ENCODE measurements around the gene CFAP45.

The CFAP45 gene

DNA sequence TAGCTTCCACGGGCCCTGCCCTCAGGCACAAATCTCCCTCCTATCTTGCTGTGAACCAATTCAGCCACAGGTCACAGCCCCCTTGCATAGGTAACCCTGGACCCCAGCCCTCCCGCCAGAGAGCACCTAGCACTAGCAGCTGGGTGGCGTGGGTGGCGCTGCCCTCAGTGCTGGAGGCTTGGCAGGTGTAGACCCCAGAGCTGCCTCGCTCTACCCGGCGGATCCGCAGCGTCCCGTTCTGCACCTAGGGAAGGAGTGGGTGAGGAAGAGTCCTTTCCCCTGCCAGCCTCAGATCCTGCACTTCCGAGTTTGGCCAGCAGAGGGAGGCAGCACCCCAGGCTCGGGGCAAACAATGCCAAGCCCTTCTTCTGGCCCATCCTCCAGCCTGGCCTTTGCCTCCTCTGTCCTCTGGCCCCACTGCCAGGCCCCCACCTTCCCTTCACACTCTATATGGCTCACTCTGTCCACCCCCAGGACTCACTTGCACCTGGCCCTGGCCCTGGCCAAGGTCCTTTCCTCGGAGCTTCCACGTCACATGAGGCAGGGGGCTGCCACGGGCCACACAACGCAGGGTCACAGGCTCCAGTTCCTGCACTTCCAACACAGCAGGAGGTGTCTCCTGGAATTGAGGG is 36.4 kb upstream of the CFAP45 start:
- peak; percentile 90 to 91 for DNase-seq

DNA sequence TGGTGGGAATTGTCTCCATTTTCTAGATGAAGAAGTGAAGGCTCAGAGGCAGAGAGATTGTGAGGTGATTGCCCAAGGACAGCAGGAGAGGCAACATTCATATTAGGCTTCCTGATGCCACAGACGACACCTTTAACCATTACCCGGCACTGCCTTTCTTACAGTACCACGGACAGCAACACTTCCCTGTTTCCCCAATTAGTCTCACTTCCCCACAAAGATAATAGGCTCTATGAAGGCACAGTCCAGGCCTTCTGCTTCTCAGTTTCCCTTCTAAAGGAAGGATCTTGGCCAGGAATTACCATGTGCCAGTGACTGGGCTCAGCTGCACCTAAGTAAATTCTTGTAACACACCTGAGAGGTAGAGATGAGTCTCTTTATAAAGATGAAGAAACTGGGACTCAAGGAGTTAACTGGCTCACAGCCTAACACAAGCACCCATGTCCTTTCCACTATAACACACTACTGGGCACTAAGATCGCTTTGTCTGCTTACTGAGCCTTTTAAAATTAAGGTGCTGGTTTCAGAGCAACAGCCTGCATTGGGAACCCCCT is 35.8 kb upstream of the CFAP45 start:
- no peak for DNase-seq

DNA sequence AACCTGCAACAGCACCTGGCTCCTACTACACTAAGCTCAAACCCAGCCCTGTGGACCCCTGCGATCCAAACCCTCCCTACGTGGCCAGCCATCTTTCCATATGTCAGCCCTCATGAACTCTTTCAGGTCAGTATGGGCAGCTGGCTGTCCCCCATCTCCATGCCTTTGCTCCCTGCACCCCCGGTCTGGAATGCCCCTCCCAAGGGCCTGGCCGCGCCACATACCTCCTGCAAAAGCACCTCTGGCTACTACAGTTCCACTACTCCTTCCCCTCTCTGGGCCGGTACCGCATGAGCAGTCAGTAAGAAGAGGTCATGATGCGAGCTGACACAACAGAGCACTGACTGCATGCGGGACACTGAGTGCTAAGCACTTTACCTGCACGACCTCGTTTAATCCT is 35.3 kb upstream of the CFAP45 start:
- DNase-seq: no peak

DNA sequence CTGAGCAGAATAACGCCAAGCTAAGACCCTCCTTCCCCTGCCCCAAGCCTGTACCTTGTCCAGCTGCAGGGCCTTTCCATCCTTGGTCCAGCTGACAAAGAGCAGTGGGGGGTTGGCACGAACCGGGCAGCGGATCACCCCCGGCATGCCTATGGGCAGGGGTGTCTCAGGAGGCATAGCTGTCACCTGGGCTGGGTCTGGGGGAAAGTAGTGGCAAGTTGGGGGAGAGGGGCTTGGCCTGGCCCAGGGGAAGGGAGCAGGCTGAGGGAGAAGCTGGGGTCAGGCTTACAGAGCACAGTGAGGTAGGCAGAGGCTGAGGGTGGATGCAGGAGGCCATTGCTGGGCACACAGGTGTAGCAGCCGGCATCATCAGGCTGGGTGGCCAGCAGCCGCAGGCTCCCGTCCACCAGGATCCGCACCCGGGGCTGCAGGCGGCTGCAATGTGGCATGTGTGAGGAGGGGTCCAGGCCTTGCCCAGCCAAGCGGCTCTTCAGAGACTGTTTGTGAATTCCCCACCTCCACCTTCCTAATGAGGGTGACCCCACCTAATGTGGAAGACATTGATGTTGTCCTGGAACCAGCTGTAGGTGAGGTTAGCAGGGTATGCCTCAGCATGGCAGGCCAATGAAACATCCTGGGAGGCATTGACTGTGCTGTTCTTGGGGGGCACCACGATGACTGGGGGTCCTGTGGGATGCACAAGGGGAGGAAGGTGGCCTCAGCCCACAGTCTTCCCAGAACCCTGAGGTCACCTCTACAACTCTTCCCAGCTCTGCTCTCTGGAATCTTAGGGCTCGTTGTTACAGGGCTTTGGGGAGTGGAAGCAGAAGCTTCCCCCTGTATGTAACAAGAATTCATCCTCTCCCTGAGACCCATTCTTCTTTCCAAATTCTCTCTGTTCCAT is 34.4 kb upstream of the CFAP45 start:
- DNase-seq: no peak

DNA sequence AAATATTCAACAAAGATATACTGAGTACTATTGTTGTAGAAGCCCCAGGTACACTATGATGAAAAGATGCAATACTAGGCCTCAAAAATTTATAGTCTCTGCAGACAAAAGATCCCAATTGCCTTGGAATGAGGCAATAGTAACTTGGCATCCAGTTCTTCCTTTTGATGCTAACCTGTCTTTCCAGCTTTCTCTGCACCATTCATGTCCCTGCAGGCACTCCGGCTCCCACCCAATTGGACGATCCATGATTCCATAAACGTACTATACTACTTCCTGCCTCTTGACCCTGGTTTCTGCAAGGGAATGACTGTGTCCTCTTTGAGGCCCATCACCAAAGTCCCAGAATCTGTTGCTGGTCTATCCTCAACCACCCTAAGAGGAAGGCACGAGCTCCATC is 33.4 kb upstream of the CFAP45 start:
- DNase-seq: no peak

DNA sequence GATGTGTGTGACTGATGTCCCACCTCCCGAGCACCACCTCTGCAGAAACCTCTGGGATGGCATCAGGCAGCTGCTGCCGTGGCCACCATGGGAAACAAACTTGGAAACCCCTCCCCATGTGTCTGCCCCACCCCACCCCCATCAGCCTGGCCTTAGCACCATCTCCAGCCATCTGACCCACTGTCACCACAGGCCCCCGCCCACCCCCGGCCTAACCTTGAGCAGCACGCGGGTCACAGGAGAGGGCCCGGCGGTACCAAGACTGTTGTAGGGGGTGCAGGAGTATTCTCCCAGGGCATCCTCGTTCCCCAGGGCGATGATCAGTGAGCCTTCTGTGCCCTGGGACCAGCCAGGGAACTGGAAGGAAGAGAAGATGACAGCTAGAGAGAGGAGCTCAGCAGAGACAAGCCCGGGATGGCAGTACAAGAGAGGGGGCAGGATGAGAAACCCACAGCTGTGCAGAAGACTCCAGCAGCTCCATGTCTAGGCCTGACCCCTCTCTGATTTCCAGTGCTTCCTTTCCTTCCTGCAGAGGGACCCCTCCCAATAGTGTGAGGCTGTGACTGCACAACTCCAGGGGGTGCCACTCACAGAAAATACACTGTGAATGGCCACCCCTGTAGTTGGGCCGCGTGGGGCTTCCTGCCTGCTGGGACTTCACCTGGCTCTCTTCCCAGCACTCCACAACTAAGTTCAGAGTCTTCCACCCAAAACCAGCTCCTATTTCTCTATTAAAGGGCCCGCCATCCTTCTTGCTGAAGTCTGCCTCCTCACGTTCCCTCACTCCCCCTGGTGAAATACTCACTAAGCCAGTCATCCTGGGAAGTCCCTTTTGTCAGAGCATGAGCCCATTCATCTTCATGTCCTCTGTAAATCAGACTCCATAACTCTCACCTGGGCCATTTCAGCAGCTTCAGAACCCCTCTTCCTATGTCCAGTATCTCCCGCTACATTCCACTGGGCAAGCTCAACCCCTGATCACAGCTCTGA is 32.6 kb upstream of the CFAP45 start:
- DNase-seq: no peak

DNA sequence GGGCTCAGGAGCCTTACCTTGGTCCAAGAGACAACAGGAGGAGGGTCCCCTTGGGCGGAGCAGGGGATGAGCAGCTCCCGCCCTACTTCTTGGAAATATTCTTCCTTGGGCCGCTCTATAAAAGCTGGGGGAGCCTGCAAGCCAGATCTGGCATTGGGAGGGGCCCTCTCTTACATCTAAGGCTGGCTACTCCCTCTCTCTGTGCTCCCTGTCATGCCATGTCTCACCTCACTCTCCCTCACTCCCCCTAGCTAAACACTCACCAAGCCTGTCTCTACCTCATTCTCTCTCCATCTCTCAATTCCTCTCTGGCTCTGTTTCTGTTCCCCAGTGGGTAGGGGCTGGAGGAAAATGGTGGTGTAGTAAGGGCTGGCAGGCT is 31.8 kb upstream of the CFAP45 start:
- DNase-seq: no peak

DNA sequence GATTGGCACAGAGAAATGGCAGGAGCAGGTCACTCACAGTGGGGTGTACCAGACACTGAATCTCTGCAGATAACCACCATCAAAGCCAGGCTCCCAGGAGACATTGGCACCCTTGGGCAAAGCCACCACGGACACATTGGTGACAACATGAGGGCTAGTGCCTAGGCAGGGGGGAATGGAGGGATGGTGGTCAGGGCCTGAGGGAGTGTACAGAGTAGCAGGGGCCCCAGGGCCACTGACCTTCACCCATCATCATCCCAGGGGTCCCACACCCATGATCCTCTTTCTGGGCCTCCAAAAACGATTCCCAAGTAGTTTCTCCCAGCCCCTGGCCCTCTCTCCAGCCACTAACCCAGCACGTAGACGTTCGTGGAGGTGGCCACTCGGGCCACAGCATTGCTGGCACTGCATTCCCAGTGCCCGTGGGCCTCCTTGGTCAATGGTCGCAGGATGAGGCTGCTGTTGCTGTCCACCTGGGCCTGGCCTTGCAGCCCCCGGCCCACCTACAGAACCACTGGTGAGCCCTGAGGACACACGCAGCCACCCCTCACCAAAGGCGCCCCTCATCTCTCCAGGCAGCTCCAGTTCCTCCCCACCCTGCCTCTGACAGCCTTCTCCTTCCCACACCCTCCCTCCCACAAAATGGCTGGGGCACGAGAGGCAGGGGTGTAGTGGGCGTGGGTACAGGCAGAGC is 31.3 kb upstream of the CFAP45 start:
- no peak for DNase-seq

DNA sequence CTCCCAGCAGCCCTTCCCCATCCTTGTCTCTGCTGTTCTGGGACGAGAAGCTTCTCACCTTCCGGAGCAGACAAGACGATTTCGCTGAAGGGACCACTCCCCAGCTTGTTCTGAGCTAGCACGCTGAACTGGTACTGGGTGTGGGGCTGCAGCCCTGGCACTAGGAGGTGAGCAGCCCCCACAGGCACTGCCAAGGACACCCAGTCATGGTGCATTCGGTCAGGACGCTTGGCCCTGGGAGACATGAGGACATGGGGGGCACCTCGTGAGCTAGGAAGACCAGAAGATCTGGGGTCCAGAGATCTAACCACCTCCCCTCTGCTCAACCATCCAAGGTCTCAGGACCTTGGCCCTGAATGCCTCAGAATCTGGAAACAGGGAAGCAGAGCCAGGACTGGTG is 30.7 kb upstream of the CFAP45 start:
- DNase-seq: no peak

DNA sequence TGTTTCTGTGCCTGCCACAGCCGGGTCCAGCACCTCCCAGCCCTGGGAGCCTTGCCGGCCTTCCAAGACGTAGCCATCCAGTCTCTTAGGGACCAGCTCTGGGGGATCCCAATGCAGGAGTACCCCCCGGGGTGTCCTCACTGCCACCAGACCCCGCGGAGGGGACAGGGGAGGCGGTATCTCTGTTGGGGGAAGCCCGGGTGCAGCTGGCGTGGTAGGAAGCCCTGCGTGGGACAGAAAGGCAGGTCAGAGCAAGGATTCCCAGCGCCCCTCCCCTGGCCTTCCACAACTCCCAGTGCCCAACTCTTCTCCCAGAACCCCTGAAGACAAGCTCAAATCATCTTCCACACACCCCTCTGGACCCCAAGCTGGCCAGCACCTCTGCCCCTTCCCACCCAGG is 30.3 kb upstream of the CFAP45 start:
- DNase-seq: no peak

DNA sequence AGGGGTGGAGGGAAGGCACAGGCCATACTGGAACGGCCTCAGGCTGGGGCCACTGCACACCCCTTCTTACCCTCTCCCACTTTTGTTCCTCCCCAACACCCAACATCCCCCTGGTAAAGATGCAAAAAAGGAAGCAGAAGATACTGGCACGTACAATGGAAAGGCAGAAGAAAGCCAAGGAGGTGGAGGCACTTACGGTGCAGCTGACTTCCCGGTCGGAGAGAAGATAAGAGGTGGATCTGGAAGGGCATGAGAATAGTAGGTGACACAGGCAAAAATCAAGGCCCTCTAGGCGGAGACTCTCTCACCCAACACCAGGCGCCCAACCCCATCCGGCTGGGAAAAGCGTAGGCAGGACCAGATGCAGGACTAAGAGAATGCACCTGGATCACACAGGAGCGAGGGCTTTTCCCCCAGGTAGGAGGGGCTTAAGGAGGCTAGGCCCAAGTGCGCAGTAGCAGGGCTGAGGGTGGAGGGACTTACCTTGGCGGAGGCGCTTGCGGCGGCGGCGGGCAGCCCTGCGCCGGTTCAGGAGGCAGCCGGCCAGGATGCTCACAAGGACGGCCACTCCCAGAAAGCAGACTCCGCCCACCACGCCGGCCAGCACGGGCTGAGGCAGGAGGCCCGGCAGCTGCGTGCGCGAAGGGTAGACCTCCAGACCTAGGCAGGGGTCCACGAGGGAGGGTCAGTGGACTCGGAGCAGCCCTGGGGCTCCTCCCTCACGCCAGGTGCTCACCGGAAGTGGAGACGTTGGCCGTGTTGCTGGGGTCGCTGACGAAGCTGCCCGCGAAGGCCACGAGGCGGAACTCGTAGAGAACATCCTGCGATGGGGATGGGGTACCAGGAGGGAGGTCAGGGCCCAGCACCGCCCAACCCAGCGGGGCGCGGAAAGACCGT is 29.4 kb upstream of the CFAP45 start:
- no peak for DNase-seq

DNA sequence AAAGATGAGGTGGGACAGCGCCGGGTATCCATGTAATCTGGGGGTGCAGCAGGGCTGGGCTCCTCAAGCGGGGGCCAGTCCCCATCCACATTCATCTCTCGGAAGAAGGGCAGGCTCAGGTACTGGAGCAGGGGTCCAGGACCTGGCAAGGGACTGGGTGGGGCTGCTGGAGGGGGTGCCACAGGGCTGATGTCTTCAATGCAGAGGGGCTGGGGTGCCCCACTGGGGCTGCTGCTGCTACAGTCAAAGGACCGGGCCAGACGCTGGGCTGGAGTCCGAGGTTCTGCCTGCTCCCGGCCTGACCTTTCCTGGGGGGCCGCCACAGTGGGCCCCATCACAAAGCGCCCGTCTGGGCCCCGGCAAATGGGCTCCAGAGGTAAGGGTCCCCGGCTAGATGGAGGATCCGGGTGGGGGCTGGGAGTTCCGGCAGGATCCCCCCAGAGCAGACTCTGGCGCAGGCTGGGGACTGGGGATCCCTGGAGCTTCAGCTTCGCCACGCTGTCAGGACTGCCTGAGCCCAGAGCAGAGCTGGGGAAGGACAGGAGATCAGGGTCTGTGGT is 28.6 kb upstream of the CFAP45 start:
- DNase-seq: no peak

DNA sequence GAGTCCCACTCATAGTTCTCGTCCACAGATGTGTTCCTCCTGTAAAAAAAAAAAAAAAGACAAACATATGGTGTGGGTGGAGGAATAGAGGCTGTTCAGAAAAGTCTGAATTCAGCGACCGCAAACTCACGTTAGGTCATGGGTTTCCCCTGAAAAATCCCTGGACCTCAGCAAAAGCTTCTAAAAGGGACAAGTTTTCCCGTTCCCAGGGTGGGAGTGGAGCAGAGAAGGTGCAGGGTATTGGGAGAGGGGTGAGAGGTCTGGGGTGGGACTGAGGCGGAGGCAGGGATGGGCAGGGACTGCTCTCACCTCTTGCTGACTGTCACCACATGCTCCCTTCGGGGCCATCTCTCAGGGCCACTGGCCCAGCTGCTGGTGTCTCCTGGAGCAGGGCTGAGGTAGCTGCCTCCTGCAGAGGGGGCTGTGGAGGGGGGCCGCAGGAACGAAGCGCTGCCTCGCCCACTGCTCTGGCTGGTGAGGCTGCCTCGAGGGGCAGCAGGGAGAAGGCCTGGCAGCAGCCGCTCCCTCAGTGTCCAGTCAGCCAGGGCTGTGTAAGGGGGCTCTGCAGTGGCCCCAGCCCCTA is 28.0 kb upstream of the CFAP45 start:
- no peak for DNase-seq

DNA sequence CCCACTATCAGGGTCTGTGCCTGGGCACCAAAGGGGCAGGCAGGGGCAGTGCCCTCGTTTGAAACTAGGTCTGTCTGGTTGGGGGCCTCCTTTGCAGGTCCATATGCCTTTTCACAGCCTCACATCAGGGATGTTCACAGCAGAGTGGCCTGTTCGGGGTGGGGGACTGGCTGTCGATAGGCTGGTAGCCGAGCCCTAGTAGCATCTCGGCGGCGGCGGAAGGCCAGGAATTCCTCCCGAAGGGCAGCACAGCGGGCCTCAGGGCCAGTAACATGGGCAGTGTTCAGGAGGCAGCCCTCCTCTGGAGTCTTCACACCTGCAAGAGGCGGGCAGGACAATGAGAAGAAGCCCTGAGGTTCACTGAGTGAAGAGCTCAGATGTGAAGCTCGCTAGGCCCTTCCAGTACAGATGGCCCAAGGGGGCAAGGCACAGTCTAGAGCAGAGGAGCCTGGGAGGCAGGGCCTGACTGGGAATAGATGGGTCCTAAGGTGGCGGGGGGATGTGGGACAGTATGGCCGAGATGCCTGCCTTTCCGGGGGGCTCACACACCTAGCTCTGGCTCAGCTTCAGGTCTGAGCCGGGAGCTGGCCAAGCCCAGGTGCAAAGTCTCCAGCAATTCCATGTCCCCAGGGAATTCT is 27.4 kb upstream of the CFAP45 start:
- no peak for DNase-seq

DNA sequence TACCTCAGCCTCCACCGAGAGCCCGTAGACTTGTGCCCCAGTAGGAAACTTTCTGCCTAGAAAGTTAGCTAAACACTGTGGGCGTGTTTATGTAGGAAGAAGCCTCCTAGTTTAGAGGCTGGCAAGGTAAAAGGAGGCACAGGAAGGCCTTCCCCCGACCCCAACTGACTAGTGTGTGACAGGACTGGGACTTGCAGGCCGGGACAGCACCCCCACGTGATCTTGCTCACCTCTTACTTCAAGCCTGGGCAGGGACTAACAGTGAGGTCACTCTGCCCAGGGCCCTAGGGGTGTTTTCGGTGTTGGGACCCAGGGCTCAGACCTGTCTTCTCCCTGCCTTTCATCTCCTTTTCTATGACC is 25.7 kb upstream of the CFAP45 start:
- peak; percentile 50 to 61 for DNase-seq

DNA sequence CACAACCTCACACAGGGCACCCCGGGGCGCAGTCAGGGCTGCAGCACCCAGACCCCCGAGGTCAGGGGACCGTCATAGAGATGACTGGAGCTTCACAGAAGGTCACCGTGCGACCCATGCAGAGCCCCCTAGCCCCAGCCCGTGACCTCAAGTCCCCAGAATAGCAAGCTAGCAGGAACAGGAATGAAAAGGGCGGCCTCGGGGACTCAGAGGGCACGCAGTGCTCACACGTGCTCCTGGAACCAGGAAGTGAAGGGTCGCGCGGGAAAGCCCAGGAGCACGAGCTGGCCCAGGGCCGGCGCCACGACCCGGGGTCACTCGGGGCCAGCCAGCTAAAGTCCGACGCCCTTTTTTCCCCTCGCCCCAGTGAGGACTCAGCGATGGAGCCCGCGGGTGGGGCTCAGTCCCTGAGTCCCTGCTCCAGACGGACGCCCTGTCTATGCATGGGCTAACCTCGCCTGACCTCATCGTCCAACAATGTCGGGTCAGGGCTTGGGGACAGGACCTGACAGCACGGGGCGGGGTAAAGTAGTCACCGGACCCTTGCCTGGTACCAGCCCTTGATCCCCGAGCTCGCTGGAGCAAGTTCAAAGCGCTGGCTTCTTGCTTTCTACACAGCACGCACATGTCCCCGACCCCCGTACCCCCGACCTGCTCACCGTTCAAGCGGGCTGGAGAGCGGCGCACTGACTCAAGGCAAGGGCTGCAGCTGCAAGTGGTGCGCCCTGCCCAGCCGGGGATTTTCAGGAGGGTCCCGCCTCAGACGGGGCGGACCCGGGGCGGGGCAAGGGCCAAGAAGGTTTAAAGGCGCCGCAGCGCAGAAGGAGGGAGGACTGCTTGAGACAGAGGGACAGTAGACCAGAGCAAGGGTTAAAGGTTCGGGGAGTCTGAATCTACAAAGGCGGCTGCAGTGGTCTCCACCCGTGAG is 25.1 kb upstream of the CFAP45 start, which contains the start of gene TAGLN2:
TSS of gene TAGLN2 (minus strand) at position 717 of the 928 bp plus-strand sequence. CDS start 4,998 bp downstream, outside the sequence.
- DNase-seq: peak; percentile 90 to 94

DNA sequence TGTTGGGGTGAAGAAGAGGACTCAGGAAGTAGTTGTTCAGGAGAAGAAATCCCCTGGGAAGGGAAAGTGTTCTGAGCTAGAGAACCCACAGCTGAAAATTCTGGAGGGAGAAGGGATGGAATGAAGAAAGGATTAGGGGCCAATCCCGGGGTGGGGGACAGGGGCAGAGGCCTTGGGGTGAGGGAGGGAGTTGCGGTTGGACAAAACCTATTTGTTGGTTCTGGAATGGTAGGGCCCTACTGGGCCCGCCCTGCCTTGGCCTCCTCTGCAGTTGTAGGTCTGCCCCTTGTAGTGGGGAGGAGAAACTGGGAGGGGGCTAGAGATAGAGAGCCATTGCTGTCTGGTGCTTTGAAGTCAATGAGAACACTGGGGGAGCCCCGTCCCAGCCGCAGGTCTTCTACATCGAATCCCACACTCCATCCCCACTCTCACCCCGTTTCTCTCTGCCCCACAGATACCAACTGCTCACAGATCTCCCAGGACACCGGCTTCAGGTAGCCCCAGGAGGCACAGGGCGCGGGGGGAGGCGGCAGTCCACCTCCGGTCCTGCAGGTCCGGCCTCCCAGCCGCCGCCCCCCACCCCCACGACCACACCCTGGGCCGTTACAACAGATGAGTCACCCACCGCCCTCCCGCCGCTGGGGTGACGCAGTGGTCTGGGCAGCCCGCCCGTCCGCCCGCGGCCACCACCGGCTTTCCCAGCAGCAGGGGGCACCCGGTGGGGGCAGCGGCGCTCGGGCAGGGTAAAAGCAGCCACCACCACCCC is 24.2 kb upstream of the CFAP45 start:
- peak; percentile 65 to 73 for DNase-seq
